Measurements from ENCODE around the gene ZFYVE26.
"Not testable (repeated sequence)": the region's sequence is repeated elsewhere in the genome, so short reads cannot be mapped to it uniquely, and the experiment has no call there.

The ZFYVE26 gene

GRCh38 chr14:67717048-67717447 lies 99.3 kb downstream of the ZFYVE26 start:
- no peak for ATAC-seq (ENCODE audit: low read depth)
- H3K4me3 ChIP-seq (ENCODE audit: severe bottlenecking): no peak overlapping the region
- no peaks in the 10 kb centered on the region for H3K36me3 ChIP-seq (ENCODE audit: low read depth)
- no peak overlapping the region for H3K27ac ChIP-seq (ENCODE audit: poor library complexity, severe bottlenecking)
- DNase-seq (ENCODE audit: low spot score): no peak
- no peaks in the 10 kb centered on the region for H3K4me1 ChIP-seq (ENCODE audit: insufficient read depth, poor library complexity, severe bottlenecking)
- H3K9me3 ChIP-seq (ENCODE audit: severe bottlenecking): no peaks in the 10 kb centered on the region
- H3K27me3 ChIP-seq (ENCODE audit: insufficient read depth, poor library complexity, severe bottlenecking): no peaks in the 10 kb centered on the region
- TF ChIP-seq CTCF (IDR thresholded peaks at IDR 0.05; ENCODE audit: poor library complexity, severe bottlenecking): no peak

- DNase-seq (ENCODE audit: low spot score) (no peak), ATAC-seq (ENCODE audit: low read depth) (no peak)
- H3K27ac ChIP-seq (ENCODE audit: poor library complexity, severe bottlenecking): no peak overlapping the region
- no peaks in the 10 kb centered on the region for H3K36me3 ChIP-seq (ENCODE audit: low read depth)
- peaks cover 17% of the 10 kb centered on the region for H3K9me3 ChIP-seq (ENCODE audit: severe bottlenecking)
- no peak overlapping the region for H3K4me3 ChIP-seq (ENCODE audit: severe bottlenecking)
- H3K27me3 ChIP-seq (ENCODE audit: insufficient read depth, poor library complexity, severe bottlenecking): no peaks in the 10 kb centered on the region
- H3K4me1 ChIP-seq (ENCODE audit: insufficient read depth, poor library complexity, severe bottlenecking): no peaks in the 10 kb centered on the region
- TF ChIP-seq CTCF (IDR thresholded peaks at IDR 0.05; ENCODE audit: poor library complexity, severe bottlenecking): no peak
Observed at GRCh38 chr14:67710209-67710608, 106.2 kb downstream of the ZFYVE26 start.

- H3K4me1 ChIP-seq (ENCODE audit: insufficient read depth, poor library complexity, severe bottlenecking); H3K4me3 ChIP-seq (ENCODE audit: severe bottlenecking); H3K27ac ChIP-seq (ENCODE audit: poor library complexity, severe bottlenecking); ATAC-seq (ENCODE audit: low read depth); H3K36me3 ChIP-seq (ENCODE audit: low read depth); DNase-seq (ENCODE audit: low spot score); H3K27me3 ChIP-seq (ENCODE audit: insufficient read depth, poor library complexity, severe bottlenecking): not testable (repeated sequence)
- peaks cover 17% of the 10 kb centered on the region for H3K9me3 ChIP-seq (ENCODE audit: severe bottlenecking)
Observed at GRCh38 chr14:67709796-67710195, 106.6 kb downstream of the ZFYVE26 start.

GRCh38 chr14:67709346-67709745 lies 107.0 kb downstream of the ZFYVE26 start:
- DNase-seq (ENCODE audit: low spot score); ATAC-seq (ENCODE audit: low read depth); H3K4me1 ChIP-seq (ENCODE audit: insufficient read depth, poor library complexity, severe bottlenecking); H3K36me3 ChIP-seq (ENCODE audit: low read depth); H3K27ac ChIP-seq (ENCODE audit: poor library complexity, severe bottlenecking); H3K27me3 ChIP-seq (ENCODE audit: insufficient read depth, poor library complexity, severe bottlenecking); H3K4me3 ChIP-seq (ENCODE audit: severe bottlenecking): not testable (repeated sequence)
- peaks cover 17% of the 10 kb centered on the region for H3K9me3 ChIP-seq (ENCODE audit: severe bottlenecking)

- Histone ChIP-seq H3K9me3 (ENCODE audit: severe bottlenecking) (peaks cover 6% of the 10 kb centered on the region), H3K4me3 (ENCODE audit: severe bottlenecking) (no peak overlapping the region), H3K36me3 (ENCODE audit: low read depth) (no peaks in the 10 kb centered on the region), H3K4me1 (ENCODE audit: insufficient read depth, poor library complexity, severe bottlenecking) (peaks cover 7% of the 10 kb centered on the region), H3K27me3 (ENCODE audit: insufficient read depth, poor library complexity, severe bottlenecking) (no peaks in the 10 kb centered on the region), H3K27ac (ENCODE audit: poor library complexity, severe bottlenecking) (no peak overlapping the region)
- ATAC-seq (ENCODE audit: low read depth): peak; percentile 59
- TF ChIP-seq CTCF (IDR thresholded peaks at IDR 0.05; ENCODE audit: poor library complexity, severe bottlenecking): no peak
- DNase-seq (ENCODE audit: low spot score): no peak
Observed at GRCh38 chr14:67705211-67705610, 111.2 kb downstream of the ZFYVE26 start.

- DNase-seq (ENCODE audit: low spot score): no peak
- Histone ChIP-seq H3K27me3 (ENCODE audit: insufficient read depth, poor library complexity, severe bottlenecking) (no peaks in the 10 kb centered on the region), H3K4me3 (ENCODE audit: severe bottlenecking) (no peak overlapping the region), H3K9me3 (ENCODE audit: severe bottlenecking) (peaks cover under 1% of the 10 kb centered on the region), H3K4me1 (ENCODE audit: insufficient read depth, poor library complexity, severe bottlenecking) (peaks cover 7% of the 10 kb centered on the region), H3K27ac (ENCODE audit: poor library complexity, severe bottlenecking) (no peak overlapping the region), H3K36me3 (ENCODE audit: low read depth) (no peaks in the 10 kb centered on the region)
- peak; percentile 78 for ATAC-seq (ENCODE audit: low read depth)
- TF ChIP-seq CTCF (IDR thresholded peaks at IDR 0.05; ENCODE audit: poor library complexity, severe bottlenecking): peak; percentile 97
Observed at GRCh38 chr14:67704484-67705089, 111.8 kb downstream of the ZFYVE26 start.
